ENCODE measurements around the gene MAP3K2.

DNA sequence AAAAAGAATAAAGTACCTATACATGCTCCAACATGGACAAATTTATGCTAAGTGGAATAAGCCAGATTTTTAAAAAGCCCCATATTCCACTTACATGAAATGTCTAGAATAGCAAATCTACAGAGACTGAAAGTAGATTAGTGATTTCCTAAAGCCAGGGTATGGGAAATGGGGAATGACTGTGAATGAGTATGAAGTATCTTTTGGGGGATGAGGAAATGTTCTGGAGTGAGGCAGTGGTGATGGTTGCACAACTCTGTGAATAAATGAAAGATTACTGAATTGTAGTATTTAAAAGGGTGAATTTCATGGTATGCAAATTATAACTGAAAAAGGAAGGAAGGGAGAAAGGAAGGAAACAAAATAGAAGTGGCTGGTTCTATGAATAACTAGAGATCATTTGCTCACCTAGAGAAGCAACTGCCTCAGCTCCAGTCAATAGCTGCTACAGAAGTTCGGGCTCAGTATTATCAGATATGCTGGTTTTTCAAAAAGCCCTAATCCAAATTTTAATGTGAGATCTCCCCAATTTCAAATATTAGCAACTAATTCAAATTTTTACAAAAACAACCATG, 39.3 kb downstream of the MAP3K2 start:
- TF ChIP-seq, protein P1, sequence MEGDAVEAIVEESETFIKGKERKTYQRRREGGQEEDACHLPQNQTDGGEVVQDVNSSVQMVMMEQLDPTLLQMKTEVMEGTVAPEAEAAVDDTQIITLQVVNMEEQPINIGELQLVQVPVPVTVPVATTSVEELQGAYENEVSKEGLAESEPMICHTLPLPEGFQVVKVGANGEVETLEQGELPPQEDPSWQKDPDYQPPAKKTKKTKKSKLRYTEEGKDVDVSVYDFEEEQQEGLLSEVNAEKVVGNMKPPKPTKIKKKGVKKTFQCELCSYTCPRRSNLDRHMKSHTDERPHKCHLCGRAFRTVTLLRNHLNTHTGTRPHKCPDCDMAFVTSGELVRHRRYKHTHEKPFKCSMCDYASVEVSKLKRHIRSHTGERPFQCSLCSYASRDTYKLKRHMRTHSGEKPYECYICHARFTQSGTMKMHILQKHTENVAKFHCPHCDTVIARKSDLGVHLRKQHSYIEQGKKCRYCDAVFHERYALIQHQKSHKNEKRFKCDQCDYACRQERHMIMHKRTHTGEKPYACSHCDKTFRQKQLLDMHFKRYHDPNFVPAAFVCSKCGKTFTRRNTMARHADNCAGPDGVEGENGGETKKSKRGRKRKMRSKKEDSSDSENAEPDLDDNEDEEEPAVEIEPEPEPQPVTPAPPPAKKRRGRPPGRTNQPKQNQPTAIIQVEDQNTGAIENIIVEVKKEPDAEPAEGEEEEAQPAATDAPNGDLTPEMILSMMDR (IDR thresholded peaks at IDR 0.05; ENCODE audit: low read depth, low read length, poor library complexity, severe bottlenecking), result no peak
- no peak for TF ChIP-seq EZH2phosphoT487 (IDR thresholded peaks at IDR 0.05; ENCODE audit: borderline replicate concordance, low read length)
